Esophagus muscularis mucosa (tissue), 4 donors: ENCODE data around the gene PLET1. TPM values are rescaled to one million over a fixed set of nuclear protein-coding genes. Genes with fewer than 3 reads are reported as not detected.

Experiments
- DNase-seq: peaks from one replicate; pipeline ENCODE4 v3.0.0-alpha.2; 2017; ENCODE audit errors: extremely low spot score
- H3K27ac ChIP-seq, 4 donors: fragments of 200-600 bp; sonication (generic); replicated peaks in 1 of 4; 1 replicate in 3 of 4; 2 replicates in 1 of 4; pipeline ENCODE4 v1.5.1; 2016 to 2019; ENCODE audit warnings: mild to moderate bottlenecking in 1 of 4
- H3K27me3 ChIP-seq, 4 donors: fragments of 200-600 bp; sonication (generic); one replicate each; pipeline versions ENCODE4 v1.5.1 to v1.6.0; 2016 to 2019
- H3K36me3 ChIP-seq, 4 donors: fragments of 200-600 bp; sonication (generic); one replicate each; pipeline ENCODE4 v1.5.1; 2016 to 2019
- H3K4me1 ChIP-seq, 4 donors: fragments of 200-600 bp; sonication (generic); one replicate each; pipeline ENCODE4 v1.5.1; 2016 to 2019
- H3K4me3 ChIP-seq, 4 donors: fragments of 200-600 bp; sonication (generic); 1 replicate in 2 of 4; 2 replicates in 2 of 4; pipeline ENCODE4 v1.5.1; 2016 to 2019; ENCODE audit warnings: mild to moderate bottlenecking in 4 of 4, moderate library complexity in 1 of 4
- H3K9me3 ChIP-seq, 4 donors: fragments of 200-600 bp; sonication (generic); 1 replicate in 3 of 4; 2 replicates in 1 of 4; pipeline ENCODE4 v1.5.1; 2016 to 2019
- CTCF ChIP-seq, 3 experiments: fragments of 200-600 bp in 2 of 3; fragments of 450-650 bp in 1 of 3; sonication (generic) in 2 of 3; IDR thresholded peaks; one replicate each; pipeline ENCODE4 v1.5.1; 2017 to 2019; ENCODE audit warnings: antibody characterized with exemption in 3 of 3, mild to moderate bottlenecking in 2 of 3, moderate library complexity in 1 of 3
- EP300 ChIP-seq: sonication (generic); formaldehyde crosslinking; IDR thresholded peaks from one replicate; pipeline ENCODE4 v1.6.1; 2017; ENCODE audit warnings: antibody characterized with exemption
- POLR2A ChIP-seq: fragments of 450-650 bp; IDR thresholded peaks from one replicate; pipeline ENCODE4 v1.6.1; 2017; ENCODE audit warnings: antibody characterized with exemption, moderate library complexity, mild to moderate bottlenecking, low read depth
- POLR2AphosphoS5 ChIP-seq, 2 donors: sonication (generic); formaldehyde crosslinking; IDR thresholded peaks; one replicate each; pipeline ENCODE4 v1.6.1; 2017; ENCODE audit warnings: antibody characterized with exemption in 2 of 2
- WGBS: methylation state at CpG from one replicate; pipeline ENCODE4 v1.1.5; 2018; 5-methylcytosine and 5-hydroxymethylcytosine counted together
- intact Hi-C: fragments of 100-400 bp; cut with DNase I; formaldehyde crosslinking; loops from one replicate; pipeline ENCODE4 v1.15.1; 2023
- total RNA-seq, 4 donors: library from RNA; depleted of rRNA; stranded (reverse); fragments of >200 nt; gene quantifications; one replicate each; pipeline versions ENCODE4 v1.1.0 to v1.2.1, GENCODE V29; 2016

The PLET1 gene
- total RNA-seq, 4 donors from 2014 or later = not detected

- 94% methylated on average over 8 of the region's 8 CpGs for WGBS
- Histone ChIP-seq H3K4me3 (no peak overlapping the region), H3K4me1 (no peaks in the 10 kb centered on the region), H3K27me3 (no peaks in the 10 kb centered on the region), H3K9me3 (no peaks in the 10 kb centered on the region), H3K36me3 (peaks cover 36 to 84% (median 66%) of the 10 kb centered on the region in 4 donors), H3K27ac (no peak overlapping the region)
- no peak for DNase-seq
- no peak for TF ChIP-seq CTCF (IDR thresholded peaks at IDR 0.05)
- TF ChIP-seq EP300 = no peak
- no peak for TF ChIP-seq POLR2AphosphoS5 (IDR thresholded peaks at IDR 0.05)
- TF ChIP-seq POLR2A = no peak
- intact Hi-C loops = no loop called here
These were observed 24.8 kb downstream of the PLET1 start for GRCh38 chr11:112235750-112236390.

- Histone ChIP-seq H3K27ac (no peak overlapping the region), H3K27me3 (no peaks in the 10 kb centered on the region), H3K4me1 (peaks cover 8 to 13% (median 11%) of the 10 kb centered on the region in 4 donors), H3K36me3 (peaks cover 27 to 72% (median 62%) of the 10 kb centered on the region in 4 donors), H3K9me3 (no peaks in the 10 kb centered on the region), H3K4me3 (no peak overlapping the region)
- intact Hi-C loops = no loop called here
- WGBS = 87% methylated on average over 2 of the region's 2 CpGs
- DNase-seq = no peak
- TF ChIP-seq POLR2A (no peak), EP300 (no peak), CTCF (IDR thresholded peaks at IDR 0.05) (no peak), POLR2AphosphoS5 (IDR thresholded peaks at IDR 0.05) (no peak)
These were observed 28.7 kb downstream of the PLET1 start for GRCh38 chr11:112231952-112232351.

GRCh38 chr11:112229746-112230433 lies 30.8 kb downstream of the PLET1 start:
- TF ChIP-seq CTCF (IDR thresholded peaks at IDR 0.05) (no peak), POLR2A (no peak), EP300 (no peak), POLR2AphosphoS5 (IDR thresholded peaks at IDR 0.05) (no peak)
- H3K9me3 ChIP-seq = no peaks in the 10 kb centered on the region
- no peaks in the 10 kb centered on the region for H3K27me3 ChIP-seq
- peaks cover 14 to 51% (median 42%) of the 10 kb centered on the region in 4 donors for H3K36me3 ChIP-seq
- no peak overlapping the region for H3K4me3 ChIP-seq
- DNase-seq = no peak
- 54% methylated on average over 3 of the region's 3 CpGs for WGBS
- H3K4me1 ChIP-seq = peaks cover 10 to 20% (median 17%) of the 10 kb centered on the region in 4 donors
- intact Hi-C loops = no loop called here
- H3K27ac ChIP-seq = no peak overlapping the region

- TF ChIP-seq POLR2AphosphoS5 (IDR thresholded peaks at IDR 0.05) (no peak), EP300 (no peak), CTCF (IDR thresholded peaks at IDR 0.05) (no peak), POLR2A (no peak)
- peaks cover 10 to 20% (median 17%) of the 10 kb centered on the region in 4 donors for H3K4me1 ChIP-seq
- H3K27ac ChIP-seq = no peak overlapping the region
- intact Hi-C loops = no loop called here
- H3K36me3 ChIP-seq = peaks cover 14 to 48% (median 39%) of the 10 kb centered on the region in 4 donors
- DNase-seq = no peak
- H3K4me3 ChIP-seq = no peak overlapping the region
- H3K27me3 ChIP-seq = no peaks in the 10 kb centered on the region
- 93% methylated on average over 7 of the region's 7 CpGs for WGBS
- no peaks in the 10 kb centered on the region for H3K9me3 ChIP-seq
These were observed 31.5 kb downstream of the PLET1 start for GRCh38 chr11:112229159-112229558.
